Measurements from ENCODE around the gene TMC2. TPM values are rescaled to one million over a fixed set of nuclear protein-coding genes. Genes with fewer than 3 reads are reported as not detected.

Gene TMC2
- total and polyA plus RNA-seq, 4 donors = 0.06 to 0.31 (median 0.15) TPM; not detected in 1

- DNase-seq = no peak
- peaks cover 0 to 10% (median 0%) of the 10 kb centered on the region in 3 donors for H3K27me3 ChIP-seq (ENCODE audit: control insufficient read depth in 3 of 3, insufficient read depth in 3 of 3, low read length in 2 of 3)
- H3K36me3 ChIP-seq (ENCODE audit: control insufficient read depth in 4 of 4, insufficient read depth in 4 of 4, low read length in 4 of 4) = no peaks in the 10 kb centered on the region
- no peak overlapping the region for H3K27ac ChIP-seq (ENCODE audit: low read depth in 1 of 2, low read length in 1 of 2)
- H3K4me3 ChIP-seq = no peak overlapping the region
- H3K4me1 ChIP-seq (ENCODE audit: control insufficient read depth in 5 of 5, insufficient read depth in 5 of 5, low read length in 5 of 5) = no peaks in the 10 kb centered on the region
- no peak for ATAC-seq (ENCODE audit: insufficient read depth, low FRiP score)
- H3K9me3 ChIP-seq (ENCODE audit: control insufficient read depth in 4 of 4, insufficient read depth in 3 of 4, low read length in 3 of 4) = peaks cover 0 to 2% (median 0%) of the 10 kb centered on the region in 4 donors
- no peak for TF ChIP-seq CTCF (IDR thresholded peaks at IDR 0.05; ENCODE audit: control extremely low read depth, extremely low read depth)
- H3K9ac ChIP-seq (ENCODE audit: insufficient read depth in 1 of 2, low read length in 2 of 2) = no peak overlapping the region
- 80 to 97% methylated on average over 2 of the region's 2 CpGs for WGBS, 2 donors
These were observed 5.6 kb downstream of the TMC2 start for GRCh38 chr20:2541940-2542339.

- no peak overlapping the region for H3K27ac ChIP-seq (ENCODE audit: low read depth in 1 of 2, low read length in 1 of 2)
- H3K4me1 ChIP-seq (ENCODE audit: control insufficient read depth in 5 of 5, insufficient read depth in 5 of 5, low read length in 5 of 5) = no peaks in the 10 kb centered on the region
- no peaks in the 10 kb centered on the region for H3K36me3 ChIP-seq (ENCODE audit: control insufficient read depth in 4 of 4, insufficient read depth in 4 of 4, low read length in 4 of 4)
- no peak for ATAC-seq (ENCODE audit: insufficient read depth, low FRiP score)
- 90 to 95% methylated on average over 4 of the region's 4 CpGs for WGBS, 2 donors
- DNase-seq = no peak
- no peak overlapping the region for H3K4me3 ChIP-seq
- peaks cover 0 to 2% (median 0%) of the 10 kb centered on the region in 4 donors for H3K9me3 ChIP-seq (ENCODE audit: control insufficient read depth in 4 of 4, insufficient read depth in 3 of 4, low read length in 3 of 4)
- H3K27me3 ChIP-seq (ENCODE audit: control insufficient read depth in 3 of 3, insufficient read depth in 3 of 3, low read length in 2 of 3) = peaks cover 0 to 10% (median 0%) of the 10 kb centered on the region in 3 donors
- H3K9ac ChIP-seq (ENCODE audit: insufficient read depth in 1 of 2, low read length in 2 of 2) = no peak overlapping the region
- no peak for TF ChIP-seq CTCF (IDR thresholded peaks at IDR 0.05; ENCODE audit: control extremely low read depth, extremely low read depth)
These were observed 6.0 kb downstream of the TMC2 start for GRCh38 chr20:2542361-2542760.

GRCh38 chr20:2544211-2544610 lies 7.8 kb downstream of the TMC2 start:
- Histone ChIP-seq H3K9me3 (ENCODE audit: control insufficient read depth in 4 of 4, insufficient read depth in 3 of 4, low read length in 3 of 4) (no peaks in the 10 kb centered on the region), H3K9ac (ENCODE audit: insufficient read depth in 1 of 2, low read length in 2 of 2) (no peak overlapping the region), H3K4me3 (no peak overlapping the region), H3K27ac (ENCODE audit: low read depth in 1 of 2, low read length in 1 of 2) (no peak overlapping the region), H3K4me1 (ENCODE audit: control insufficient read depth in 5 of 5, insufficient read depth in 5 of 5, low read length in 5 of 5) (no peaks in the 10 kb centered on the region), H3K27me3 (ENCODE audit: control insufficient read depth in 3 of 3, insufficient read depth in 3 of 3, low read length in 2 of 3) (peaks cover 0 to 12% (median 0%) of the 10 kb centered on the region in 3 donors), H3K36me3 (ENCODE audit: control insufficient read depth in 4 of 4, insufficient read depth in 4 of 4, low read length in 4 of 4) (no peaks in the 10 kb centered on the region)
- TF ChIP-seq CTCF (IDR thresholded peaks at IDR 0.05; ENCODE audit: control extremely low read depth, extremely low read depth) = no peak
- WGBS, 2 donors = 77 to 79% methylated on average over 1 of the region's 1 CpG
- DNase-seq (no peak), ATAC-seq (ENCODE audit: insufficient read depth, low FRiP score) (no peak)

GRCh38 chr20:2545594-2545993 lies 9.2 kb downstream of the TMC2 start:
- Histone ChIP-seq H3K36me3 (ENCODE audit: control insufficient read depth in 4 of 4, insufficient read depth in 4 of 4, low read length in 4 of 4) (no peaks in the 10 kb centered on the region), H3K27me3 (ENCODE audit: control insufficient read depth in 3 of 3, insufficient read depth in 3 of 3, low read length in 2 of 3) (peaks cover 0 to 14% (median 3%) of the 10 kb centered on the region in 3 donors), H3K27ac (ENCODE audit: low read depth in 1 of 2, low read length in 1 of 2) (no peak overlapping the region), H3K4me3 (no peak overlapping the region), H3K9me3 (ENCODE audit: control insufficient read depth in 4 of 4, insufficient read depth in 3 of 4, low read length in 3 of 4) (no peaks in the 10 kb centered on the region), H3K4me1 (ENCODE audit: control insufficient read depth in 5 of 5, insufficient read depth in 5 of 5, low read length in 5 of 5) (no peaks in the 10 kb centered on the region), H3K9ac (ENCODE audit: insufficient read depth in 1 of 2, low read length in 2 of 2) (no peak overlapping the region)
- 49 to 73% methylated on average over 2 of the region's 2 CpGs for WGBS, 2 donors
- no peak for DNase-seq
- ATAC-seq (ENCODE audit: insufficient read depth, low FRiP score) = no peak
- TF ChIP-seq CTCF (IDR thresholded peaks at IDR 0.05; ENCODE audit: control extremely low read depth, extremely low read depth) = no peak
